ENCODE measurements around the gene KMT2C. TPM values are rescaled to one million over a fixed set of nuclear protein-coding genes. Genes with fewer than 3 reads are reported as not detected.
A peak's percentile ranks its signal among the peaks of the same experiment; 100 is the strongest.

The KMT2C gene
- total RNA-seq = 100 to 1,000 TPM in 3 of 5 donors, 10 to 100 TPM in 2; 74.4 to 248 (median 101) TPM
- polyA plus RNA-seq = 1 to 10 TPM; 5.0 to 6.4 (median 6.3) TPM
- long read RNA-seq, donor 1, partial matches to known transcripts = 10 of 10 reads
- long read RNA-seq, donor 1, other reads (novel, unspliced or antisense) = 0 of 10 reads
- long read RNA-seq, donor 2, partial matches to known transcripts = 6 of 6 reads
- long read RNA-seq, donor 2, other reads (novel, unspliced or antisense) = 0 of 6 reads
- long read RNA-seq, donor 3 = 0 reads
- long read RNA-seq, donor 4 = 0 reads
- long read RNA-seq, donor 5, partial matches to known transcripts = 11 of 12 reads
- long read RNA-seq, donor 5, other reads (novel, unspliced or antisense) = 0 of 12 reads
- long read RNA-seq, donor 6, partial matches to known transcripts = 30 of 30 reads
- long read RNA-seq, donor 6, other reads (novel, unspliced or antisense) = 0 of 30 reads
- long read RNA-seq, donor 7, partial matches to known transcripts = 25 of 25 reads
- long read RNA-seq, donor 7, other reads (novel, unspliced or antisense) = 0 of 25 reads
- long read RNA-seq, donor 8, partial matches to known transcripts = 5 of 5 reads
- long read RNA-seq, donor 8, other reads (novel, unspliced or antisense) = 0 of 5 reads
- long read RNA-seq, donor 9, partial matches to known transcripts = 14 of 14 reads
- long read RNA-seq, donor 9, other reads (novel, unspliced or antisense) = 0 of 14 reads
- long read RNA-seq, donor 10 = 0 reads

- Histone ChIP-seq H3K4me1 (peaks cover 16 to 50% (median 37%) of the 10 kb centered on the region in 4 donors), H3K27me3 (no peaks in the 10 kb centered on the region), H3K9me3 (no peaks in the 10 kb centered on the region), H3K36me3 (no peaks in the 10 kb centered on the region), H3K27ac (peak within 1 kb of the TSS; percentile 98 to 100 (median 99)), H3K4me3 (peak within 1 kb of the TSS; percentile 81 to 97 (median 90))
- intact Hi-C loops (cut with DNase I; ENCODE audit: low total_unique reads) = no loop called here
- peak; percentile 60 to 84 for DNase-seq
- WGBS, 5 donors = 1% methylated on average over 29 to 107 of the region's 107 CpGs
- peak in 1 of 4 donors; percentile 22 for TF ChIP-seq POLR2A (IDR thresholded peaks at IDR 0.05)
- TF ChIP-seq POLR2AphosphoS5 (IDR thresholded peaks at IDR 0.05) = peak in 2 of 3 donors; percentile 67 to 81
- TF ChIP-seq EP300 (IDR thresholded peaks at IDR 0.05) = no peak
- TF ChIP-seq, protein P1, sequence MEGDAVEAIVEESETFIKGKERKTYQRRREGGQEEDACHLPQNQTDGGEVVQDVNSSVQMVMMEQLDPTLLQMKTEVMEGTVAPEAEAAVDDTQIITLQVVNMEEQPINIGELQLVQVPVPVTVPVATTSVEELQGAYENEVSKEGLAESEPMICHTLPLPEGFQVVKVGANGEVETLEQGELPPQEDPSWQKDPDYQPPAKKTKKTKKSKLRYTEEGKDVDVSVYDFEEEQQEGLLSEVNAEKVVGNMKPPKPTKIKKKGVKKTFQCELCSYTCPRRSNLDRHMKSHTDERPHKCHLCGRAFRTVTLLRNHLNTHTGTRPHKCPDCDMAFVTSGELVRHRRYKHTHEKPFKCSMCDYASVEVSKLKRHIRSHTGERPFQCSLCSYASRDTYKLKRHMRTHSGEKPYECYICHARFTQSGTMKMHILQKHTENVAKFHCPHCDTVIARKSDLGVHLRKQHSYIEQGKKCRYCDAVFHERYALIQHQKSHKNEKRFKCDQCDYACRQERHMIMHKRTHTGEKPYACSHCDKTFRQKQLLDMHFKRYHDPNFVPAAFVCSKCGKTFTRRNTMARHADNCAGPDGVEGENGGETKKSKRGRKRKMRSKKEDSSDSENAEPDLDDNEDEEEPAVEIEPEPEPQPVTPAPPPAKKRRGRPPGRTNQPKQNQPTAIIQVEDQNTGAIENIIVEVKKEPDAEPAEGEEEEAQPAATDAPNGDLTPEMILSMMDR (IDR thresholded peaks at IDR 0.05) = no peak
Observed at GRCh38 chr7:152435384-152436110, at the start of gene KMT2C. Gene KMT2C (minus strand): TSS chr7:152436003. CDS start chr7:152435786, 217 bp downstream.

DNA sequence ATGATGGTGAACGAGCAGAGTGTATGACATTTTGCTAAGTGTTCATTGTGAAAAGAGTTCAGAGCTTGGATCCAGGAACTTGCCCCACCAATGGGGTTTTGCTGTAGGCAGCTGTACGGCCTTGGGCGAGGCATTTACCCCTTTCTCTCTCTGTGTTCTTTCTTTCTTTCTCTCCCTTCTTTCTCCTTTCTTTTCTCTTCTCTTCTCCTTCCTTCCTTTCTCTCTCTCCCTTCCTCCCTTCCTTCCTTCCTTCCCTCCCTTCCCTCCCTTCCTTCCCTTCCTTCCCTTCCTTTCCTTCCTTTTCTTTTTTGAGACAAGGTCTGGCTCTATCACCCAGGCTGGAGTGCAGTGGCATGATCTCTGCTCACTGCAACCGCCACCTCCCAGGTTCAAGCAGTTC is 45.3 kb upstream of the KMT2C start:
- peaks cover 0 to 7% (median 3%) of the 10 kb centered on the region in 4 donors for H3K4me1 ChIP-seq
- no peak overlapping the region for H3K4me3 ChIP-seq
- intact Hi-C loops (cut with DNase I; ENCODE audit: low total_unique reads) = no loop called here
- no peaks in the 10 kb centered on the region for H3K27me3 ChIP-seq
- H3K36me3 ChIP-seq = no peaks in the 10 kb centered on the region
- DNase-seq = no peak
- 65 to 84% (median 72%) methylated on average over 4 of the region's 4 CpGs for WGBS, 5 donors
- no peak overlapping the region for H3K27ac ChIP-seq
- no peaks in the 10 kb centered on the region for H3K9me3 ChIP-seq
- TF ChIP-seq, protein P1 (IDR thresholded peaks at IDR 0.05) = no peak
- no peak for TF ChIP-seq EP300 (IDR thresholded peaks at IDR 0.05)
- no peak for TF ChIP-seq POLR2A (IDR thresholded peaks at IDR 0.05)
- TF ChIP-seq POLR2AphosphoS5 (IDR thresholded peaks at IDR 0.05) = no peak

DNA sequence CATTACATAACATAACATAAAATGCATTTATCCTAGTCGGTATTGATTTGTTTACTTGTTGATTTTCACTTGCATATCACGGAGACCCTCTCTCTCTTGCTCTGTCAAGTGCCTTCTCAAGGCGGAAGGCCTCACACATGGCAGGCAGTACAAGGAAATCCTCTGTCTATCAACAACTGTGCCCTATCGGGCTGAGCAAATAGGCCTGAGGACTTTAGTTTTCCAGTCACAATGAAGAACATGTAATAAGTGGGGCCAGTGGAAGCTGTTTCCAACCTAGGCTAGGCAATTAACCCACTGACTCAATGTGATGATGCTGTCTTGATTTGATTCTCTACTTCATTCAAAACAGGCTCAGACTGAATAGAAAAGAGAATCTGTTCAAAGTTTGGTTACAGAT is 44.9 kb upstream of the KMT2C start:
- Histone ChIP-seq H3K4me1 (peaks cover 0 to 7% (median 3%) of the 10 kb centered on the region in 4 donors), H3K9me3 (no peaks in the 10 kb centered on the region), H3K27ac (no peak overlapping the region), H3K27me3 (no peaks in the 10 kb centered on the region), H3K4me3 (no peak overlapping the region), H3K36me3 (no peaks in the 10 kb centered on the region)
- WGBS, 5 donors = 27 to 66% (median 52%) methylated on average over 4 of the region's 4 CpGs
- TF ChIP-seq EP300 (IDR thresholded peaks at IDR 0.05) (no peak), POLR2AphosphoS5 (IDR thresholded peaks at IDR 0.05) (peak in 1 of 3 donors; percentile 45)
- intact Hi-C loops (cut with DNase I; ENCODE audit: low total_unique reads) = no loop called here
- peak; percentile 32 to 60 for DNase-seq

- DNase-seq = no peak
- intact Hi-C loops (cut with DNase I; ENCODE audit: low total_unique reads) = loop anchor here (10.0 kb wide), 1 partner anchor 135 kb away; no protein-coding TSS in a partner anchor
- no peak overlapping the region for H3K27ac ChIP-seq
- H3K4me1 ChIP-seq = peaks cover 0 to 7% (median 3%) of the 10 kb centered on the region in 4 donors
- H3K9me3 ChIP-seq = no peaks in the 10 kb centered on the region
- H3K36me3 ChIP-seq = no peaks in the 10 kb centered on the region
- no peak overlapping the region for H3K4me3 ChIP-seq
- H3K27me3 ChIP-seq = no peaks in the 10 kb centered on the region
- TF ChIP-seq POLR2A (IDR thresholded peaks at IDR 0.05) = no peak
- no peak for TF ChIP-seq EP300 (IDR thresholded peaks at IDR 0.05)
- TF ChIP-seq POLR2AphosphoS5 (IDR thresholded peaks at IDR 0.05) = no peak
- TF ChIP-seq, protein P1 (IDR thresholded peaks at IDR 0.05) = no peak
- 87 to 100% (median 96%) methylated on average over 1 of the region's 1 CpG for WGBS, 5 donors
Observed at GRCh38 chr7:152479595-152479994, 43.8 kb upstream of the KMT2C start.

Measured in stomach (tissue), 19 donors.